ENCODE results near the gene LMTK3. TPM values are rescaled to one million over a fixed set of nuclear protein-coding genes. Genes with fewer than 3 reads are reported as not detected.

The LMTK3 gene
- total and polyA plus RNA-seq, 2 of the 13 experiments (the other 11 are each of a cell fraction or from before 2014, with no cell fraction given) = 0.18 to 0.29 TPM

- Histone ChIP-seq H3K4me2 (ENCODE audit: low read depth, low read length) (peak overlapping the region; percentile 79), H3K9ac (ENCODE audit: insufficient read depth, low read depth, low read length) (peak overlapping the region; percentile 94), H3K27me3 (ENCODE audit: control insufficient read depth in 1 of 2, insufficient read depth in 2 of 2, low read length in 2 of 2) (no peaks in the 10 kb centered on the region; a peak in 1 of 5 replicates), H3K27ac (ENCODE audit: extremely low read length, insufficient read depth, low read length) (peak overlapping the region; percentile 91), H3K4me1 (ENCODE audit: insufficient read depth, low read length) (peaks cover 17% of the 10 kb centered on the region), H2AFZ (ENCODE audit: low read length) (no peak overlapping the region), H4K20me1 (ENCODE audit: insufficient read depth, low read length) (no peaks in the 10 kb centered on the region; the same call in 1 of the 2 replicates), H3K79me2 (ENCODE audit: insufficient read depth, low read length) (peaks cover 5% of the 10 kb centered on the region), H3K4me3 (replicated peaks in 1 of 3; ENCODE audit: insufficient read depth in 1 of 3, low read depth in 2 of 3, low read length in 3 of 3) (peak overlapping the region; percentile 76 to 97 (median 82)), H3K9me3 (ENCODE audit: low read length) (no peaks in the 10 kb centered on the region), H3K36me3 (replicated peaks in 1 of 2; ENCODE audit: control insufficient read depth in 1 of 2, insufficient read depth in 2 of 2, low read length in 2 of 2) (peaks cover 21 to 44% of the 10 kb centered on the region in 2 experiments; a peak in 4 of 5 replicates)
- intact Hi-C loops (cut with micrococcal nuclease; ENCODE audit: unreplicated experiment) (loop anchor here (1.0 kb wide), 1 partner anchor 25 kb away; the partner anchor contains the start of gene GRWD1), in situ Hi-C loops (cut with HindIII; ENCODE audit: extremely low pct_ligation_motif_present, low pct_unique_long_range_greater_than_20kb) (no loop called here)
- TF ChIP-seq TEAD2 (CRISPR knock-in tag; IDR thresholded peaks at IDR 0.05) = no peak
- TF ChIP-seq NFYC (CRISPR knock-in tag; IDR thresholded peaks at IDR 0.05) = no peak
- TF ChIP-seq AGO2 (optimal IDR thresholded peaks at IDR 0.05; ENCODE audit: low read depth, low read length) = peak; percentile 32
- TF ChIP-seq ZNF343 (CRISPR knock-in tag; IDR thresholded peaks at IDR 0.05) = 0 out of 2 replicates have a peak, but pooled peaks have one; percentile 4
- TF ChIP-seq ZC3H13 (CRISPR knock-in tag; IDR thresholded peaks at IDR 0.05) = 0 out of 2 replicates have a peak, but pooled peaks have one; percentile 6
- TF ChIP-seq, protein P1, sequence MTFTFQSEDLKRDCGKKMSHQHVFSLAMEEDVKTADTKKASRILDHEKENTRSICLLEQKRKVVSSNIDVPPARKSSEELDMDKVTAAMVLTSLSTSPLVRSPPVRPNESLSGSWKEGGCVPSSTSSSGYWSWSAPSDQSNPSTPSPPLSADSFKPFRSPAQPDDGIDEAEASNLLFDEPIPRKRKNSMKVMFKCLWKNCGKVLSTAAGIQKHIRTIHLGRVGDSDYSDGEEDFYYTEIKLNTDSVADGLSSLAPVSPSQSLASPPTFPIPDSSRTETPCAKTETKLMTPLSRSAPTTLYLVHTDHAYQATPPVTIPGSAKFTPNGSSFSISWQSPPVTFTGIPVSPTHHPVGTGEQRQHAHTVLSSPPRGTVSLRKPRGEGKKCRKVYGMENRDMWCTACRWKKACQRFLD (CRISPR knock-in tag; IDR thresholded peaks at IDR 0.05; ENCODE audit: borderline replicate concordance) = 0 out of 2 replicates have a peak, but pooled peaks have one; percentile 8
- TF ChIP-seq RBM39 (IDR thresholded peaks at IDR 0.05; ENCODE audit: low read depth, low read length, poor library complexity, severe bottlenecking) = peak; percentile 10
- 0 out of 2 replicates have a peak, but pooled peaks have one; percentile 11 for TF ChIP-seq MEF2D (CRISPR knock-in tag; IDR thresholded peaks at IDR 0.05)
- TF ChIP-seq THAP8 (CRISPR knock-in tag; IDR thresholded peaks at IDR 0.05; ENCODE audit: borderline replicate concordance) = no peak
- ATAC-seq (no peak), FAIRE-seq (no peak), DNase-seq (ENCODE audit: low spot score) (no peak)
- ChIA-PET POLR2A (interaction anchor here (0.7 to 1.5 kb wide), 3 partner anchors 17 to 107 kb away, joined by 3 to 7 read pairs (median 3); no protein-coding TSS in a partner anchor), CTCF (ENCODE audit: low intra/inter-chr PET ratio, low total read pairs) (interaction anchor here (0.6 kb wide), 1 partner anchor 114 kb away, joined by 3 read pairs; no protein-coding TSS in a partner anchor)
- BruUV-seq (replicated peaks) = no TSS peak
- WGBS (ENCODE audit: low lambda C conversion rate) = 68% methylated on average over 17 of the region's 20 CpGs
These were observed 41.5 kb downstream of the LMTK3 start for GRCh38 chr19:48469934-48470680.

All from HepG2 (cell line).